GM20431 (cell line): ENCODE measurements around the gene ZFP69B.
"Not testable (repeated sequence)": the region's sequence is repeated elsewhere in the genome, so short reads cannot be mapped to it uniquely, and the experiment has no call there.

Source experiments
- in situ Hi-C: fragments of 300-500 bp; cut with MseI, MboI; formaldehyde crosslinking; loops from one replicate; pipeline ENCODE4 v1.15.0; 2020; ENCODE audit warnings: low sequenced_read_pairs; ENCODE audit not compliant: unreplicated experiment

The ZFP69B gene

DNA sequence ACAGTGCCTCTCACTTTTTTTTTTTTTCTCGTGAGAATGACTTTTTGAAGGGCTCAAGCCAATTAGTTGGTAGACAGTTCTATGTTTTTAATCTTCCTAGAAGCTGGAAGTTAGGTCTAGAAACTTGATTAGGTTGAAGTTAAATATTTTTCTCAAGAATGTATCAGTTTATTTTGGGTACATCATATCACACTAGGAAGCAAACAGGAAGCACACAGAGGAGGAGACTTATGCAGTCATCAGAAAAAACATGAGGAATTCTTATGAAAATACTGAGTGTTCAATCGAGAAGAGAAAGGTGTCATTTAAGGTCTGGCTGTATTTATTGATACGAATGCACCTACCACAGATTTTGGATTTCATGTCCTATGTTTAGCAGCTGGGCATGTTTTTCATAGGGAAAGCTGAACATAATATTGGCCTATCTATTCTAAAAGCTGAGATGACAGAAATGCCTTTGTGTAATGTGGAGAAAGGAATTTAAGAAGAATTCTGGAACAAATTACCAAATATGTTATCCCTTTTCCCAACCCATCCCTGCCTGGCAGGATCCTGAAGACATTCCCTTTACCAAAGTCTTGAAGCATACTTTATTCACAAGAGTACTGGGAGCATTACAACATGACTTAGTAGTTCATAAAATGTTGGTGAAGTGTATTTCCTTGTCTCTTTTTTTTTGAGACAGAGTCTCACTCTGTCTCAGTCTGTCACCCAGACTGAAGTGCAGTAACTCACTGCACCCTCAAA is 17.5 kb upstream of the ZFP69B start:
- in situ Hi-C loops, result no loop called here

GRCh38 chr1:40435471-40435870 is 14.8 kb upstream of the ZFP69B start:
- in situ Hi-C loops, result no loop called here

DNA sequence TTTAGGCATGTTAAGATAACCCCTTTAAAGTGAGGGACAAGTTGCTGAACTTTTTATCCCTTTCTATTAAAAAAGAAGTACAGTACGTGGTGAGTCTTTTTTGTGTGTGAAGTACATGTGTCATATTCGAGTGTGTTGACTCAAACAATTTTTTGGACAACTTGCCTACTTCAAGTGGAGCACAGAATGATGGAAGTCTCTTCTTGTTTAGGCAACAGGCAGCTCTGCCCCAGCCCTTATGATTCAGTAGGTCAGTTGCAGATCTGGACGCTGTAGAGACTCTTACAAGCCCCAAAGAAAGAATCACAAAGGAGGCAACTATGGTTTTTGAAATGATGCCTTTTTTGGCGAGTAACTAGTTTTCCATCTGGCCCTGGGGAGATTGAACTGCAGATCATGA is 14.4 kb upstream of the ZFP69B start:
- in situ Hi-C loops, result no loop called here

- in situ Hi-C loops, result no loop called here
These were observed 11.8 kb upstream of the ZFP69B start for GRCh38 chr1:40438391-40439015.

DNA sequence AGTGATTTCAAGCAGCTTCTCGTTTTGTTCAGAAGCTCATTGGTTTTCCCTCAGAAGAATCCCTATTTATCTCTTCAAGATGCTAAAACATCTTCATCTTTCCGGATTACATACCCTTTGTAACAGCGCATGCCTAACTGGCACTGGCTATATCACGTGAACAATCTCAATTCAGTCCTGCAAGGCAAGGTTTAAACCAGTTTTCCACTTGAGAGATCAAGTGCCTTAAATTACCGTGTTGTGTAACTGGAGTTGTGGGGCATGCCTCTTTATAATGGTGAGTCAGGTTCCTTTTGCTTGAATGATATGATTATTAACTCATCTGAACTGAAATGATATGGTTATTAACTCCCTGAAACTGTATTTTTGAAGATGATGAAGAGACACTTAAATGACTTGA is 11.0 kb upstream of the ZFP69B start:
- in situ Hi-C loops, result no loop called here

DNA sequence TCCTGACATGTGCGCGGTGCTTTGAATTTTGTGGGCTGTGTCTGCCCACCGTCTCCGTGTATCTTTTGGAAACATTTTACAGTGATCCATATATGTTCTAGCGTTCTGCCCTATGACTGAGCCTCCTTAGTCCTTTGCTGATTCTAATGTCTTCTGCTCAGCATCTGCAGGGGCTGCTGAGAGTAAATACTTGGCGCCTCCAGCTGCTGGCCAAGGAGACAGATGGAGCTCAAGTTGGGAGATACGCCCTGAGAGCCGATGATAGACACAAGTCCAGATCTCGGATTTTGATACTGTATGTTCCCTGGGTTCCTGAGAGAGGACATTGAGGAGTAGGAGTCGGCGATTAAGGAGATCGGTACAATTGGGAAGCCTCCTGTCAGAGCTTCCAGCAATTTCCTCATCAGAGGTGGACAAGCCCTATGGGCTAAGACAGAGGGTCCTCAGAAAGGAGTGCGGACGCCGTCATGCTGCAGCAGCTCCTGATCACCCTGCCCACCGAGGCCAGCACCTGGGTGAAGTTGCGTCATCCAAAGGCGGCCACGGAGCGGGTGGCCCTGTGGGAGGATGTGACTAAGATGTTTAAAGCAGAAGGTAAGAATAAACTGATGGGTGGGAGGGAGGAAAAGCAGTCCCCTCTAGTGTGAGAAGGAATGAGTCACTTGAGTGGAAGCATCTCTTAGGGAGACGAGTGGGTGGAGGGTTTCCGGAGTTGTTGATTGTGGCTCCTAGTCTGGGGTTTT is 390 bp downstream of the ZFP69B start:
- in situ Hi-C loops, result no loop called here

- in situ Hi-C loops, result no loop called here
These were observed 936 bp downstream of the ZFP69B start for GRCh38 chr1:40451238-40451585.

- in situ Hi-C loops, result no loop called here
These were observed 4.6 kb downstream of the ZFP69B start for GRCh38 chr1:40454873-40455272.

DNA sequence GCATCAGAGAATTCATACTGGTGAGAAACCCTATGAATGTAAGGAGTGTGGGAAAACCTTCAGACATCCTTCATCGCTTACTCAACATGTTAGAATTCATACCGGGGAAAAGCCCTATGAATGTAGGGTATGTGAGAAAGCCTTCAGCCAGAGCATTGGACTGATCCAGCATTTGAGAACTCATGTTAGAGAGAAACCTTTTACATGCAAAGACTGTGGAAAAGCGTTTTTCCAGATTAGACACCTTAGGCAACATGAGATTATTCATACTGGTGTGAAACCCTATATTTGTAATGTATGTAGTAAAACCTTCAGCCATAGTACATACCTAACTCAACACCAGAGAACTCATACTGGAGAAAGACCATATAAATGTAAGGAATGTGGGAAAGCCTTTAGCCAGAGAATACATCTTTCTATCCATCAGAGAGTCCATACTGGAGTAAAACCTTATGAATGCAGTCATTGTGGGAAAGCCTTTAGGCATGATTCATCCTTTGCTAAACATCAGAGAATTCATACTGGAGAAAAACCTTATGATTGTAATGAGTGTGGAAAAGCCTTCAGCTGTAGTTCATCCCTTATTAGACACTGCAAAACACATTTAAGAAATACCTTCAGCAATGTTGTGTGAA is 12.8 kb downstream of the ZFP69B start:
- in situ Hi-C loops, result no loop called here

DNA sequence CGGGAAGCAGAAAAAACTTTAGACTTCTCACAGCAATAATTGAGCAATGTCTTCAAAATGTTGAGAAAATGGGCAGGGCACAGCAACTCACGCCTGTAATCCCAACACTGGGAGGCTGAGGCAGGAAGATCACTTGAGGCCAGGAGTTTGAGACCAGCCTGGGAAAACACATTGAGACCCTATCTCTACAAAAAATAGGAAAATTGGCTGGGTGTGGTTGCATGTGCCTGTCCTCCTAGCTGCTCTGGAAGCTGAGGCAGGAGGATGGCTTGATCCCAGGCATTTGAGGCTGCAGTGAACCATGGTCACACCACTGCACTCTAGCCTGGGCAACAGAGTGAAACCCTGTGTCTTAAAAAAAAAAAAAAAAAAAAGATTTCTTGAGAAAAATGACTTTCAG is 19.1 kb downstream of the ZFP69B start:
- in situ Hi-C loops, result no loop called here

DNA sequence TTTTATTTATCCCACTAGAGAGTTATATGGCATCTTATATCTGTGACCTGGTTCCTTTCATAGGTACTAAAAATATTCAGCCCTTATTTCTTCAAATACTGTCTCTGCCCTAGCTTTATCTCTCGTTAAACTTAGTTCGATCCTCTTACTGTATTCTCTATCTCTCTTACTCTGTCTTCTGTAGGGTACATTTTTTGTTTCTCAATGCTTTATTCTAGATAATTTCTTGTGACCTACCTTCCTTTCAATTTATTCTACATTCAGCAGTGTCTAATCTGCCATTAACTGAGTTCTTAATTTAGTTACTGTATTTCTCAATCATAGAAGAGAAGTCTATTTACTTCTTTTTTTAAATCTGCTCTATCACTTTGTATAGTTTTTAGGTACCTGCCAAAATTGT is 25.0 kb downstream of the ZFP69B start:
- in situ Hi-C loops, result no loop called here

DNA sequence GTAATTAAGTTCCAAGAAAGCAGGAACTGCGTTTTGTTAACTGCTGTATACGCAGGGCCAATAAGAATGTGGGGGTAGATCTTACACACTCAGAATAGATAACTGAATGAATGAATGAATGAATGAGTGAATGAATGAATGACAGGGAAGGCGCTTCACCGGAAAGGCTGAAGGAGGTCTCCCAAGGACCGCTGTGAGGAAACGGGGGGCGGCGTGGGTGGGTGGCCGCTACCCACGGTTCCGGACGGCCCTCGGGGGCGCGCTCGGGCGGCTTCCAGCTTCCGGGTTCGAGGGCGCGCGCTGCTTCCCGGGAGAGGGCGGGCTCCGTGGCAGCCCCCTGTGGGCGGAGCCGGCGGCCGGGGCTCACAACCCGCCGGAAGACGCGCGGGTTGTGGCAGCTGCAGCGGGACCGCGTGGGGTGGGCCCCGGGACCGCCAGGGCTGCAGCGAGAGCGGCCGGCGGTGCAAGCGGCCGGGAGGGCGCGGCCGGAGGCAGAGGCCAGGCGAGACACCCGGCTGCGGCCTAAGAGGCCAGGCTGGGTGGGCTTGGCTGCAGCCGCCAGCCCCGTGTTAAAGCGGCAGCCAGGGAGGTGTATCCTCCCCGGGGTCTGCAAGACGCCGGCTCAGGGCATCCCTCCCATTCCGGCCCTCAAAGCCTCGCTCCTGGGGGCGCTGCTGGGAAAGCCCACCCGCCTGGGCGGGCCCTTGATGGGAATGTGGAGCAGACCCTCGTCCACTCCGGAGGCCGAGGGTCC is 26.8 kb downstream of the ZFP69B start, which contains the start of gene ZFP69:
ZFP69 (plus strand) TSS at position 367 of the 754 bp plus-strand sequence. CDS start 2,072 bp downstream, outside the sequence.
- in situ Hi-C loops, result no loop called here

- in situ Hi-C loops, result no loop called here
These were observed 27.4 kb downstream of the ZFP69B start for GRCh38 chr1:40477678-40478053.

DNA sequence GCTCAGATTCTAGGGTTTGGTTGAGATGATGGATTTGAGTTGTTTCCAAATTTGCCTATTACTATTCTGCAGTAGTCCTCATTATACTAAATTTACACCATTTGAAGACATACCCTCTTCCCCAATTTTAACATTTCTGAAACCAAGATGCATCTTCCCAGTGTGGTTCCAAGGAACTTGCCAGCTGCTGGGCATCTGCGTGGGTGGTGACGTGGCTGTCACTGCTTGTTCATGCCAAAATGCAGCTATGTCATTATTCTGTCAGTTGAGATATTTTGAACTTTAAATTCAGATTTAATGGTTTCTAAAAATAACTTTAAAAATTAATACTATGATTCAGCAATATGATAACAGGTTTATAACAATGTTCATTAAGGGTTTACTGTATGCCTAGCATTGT is 28.0 kb downstream of the ZFP69B start:
- in situ Hi-C loops, result no loop called here

DNA sequence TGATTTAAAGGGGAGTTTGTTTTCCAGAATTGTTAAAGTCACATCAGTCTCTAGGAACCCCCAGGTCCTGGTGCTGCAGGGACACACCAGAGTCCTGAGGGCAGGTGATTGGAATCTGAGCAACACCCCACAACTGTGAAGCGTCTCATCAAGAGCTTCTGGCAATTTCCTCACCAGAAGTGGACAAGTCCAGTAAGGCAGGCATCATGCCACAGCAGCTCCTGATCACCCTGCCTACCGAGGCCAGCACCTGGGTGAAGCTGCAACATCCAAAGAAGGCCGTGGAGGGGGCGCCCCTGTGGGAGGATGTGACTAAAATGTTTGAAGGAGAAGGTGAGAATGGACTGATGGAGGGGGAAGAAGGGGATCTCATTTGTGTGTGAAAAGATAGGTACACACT is 28.9 kb downstream of the ZFP69B start:
- in situ Hi-C loops, result no loop called here

DNA sequence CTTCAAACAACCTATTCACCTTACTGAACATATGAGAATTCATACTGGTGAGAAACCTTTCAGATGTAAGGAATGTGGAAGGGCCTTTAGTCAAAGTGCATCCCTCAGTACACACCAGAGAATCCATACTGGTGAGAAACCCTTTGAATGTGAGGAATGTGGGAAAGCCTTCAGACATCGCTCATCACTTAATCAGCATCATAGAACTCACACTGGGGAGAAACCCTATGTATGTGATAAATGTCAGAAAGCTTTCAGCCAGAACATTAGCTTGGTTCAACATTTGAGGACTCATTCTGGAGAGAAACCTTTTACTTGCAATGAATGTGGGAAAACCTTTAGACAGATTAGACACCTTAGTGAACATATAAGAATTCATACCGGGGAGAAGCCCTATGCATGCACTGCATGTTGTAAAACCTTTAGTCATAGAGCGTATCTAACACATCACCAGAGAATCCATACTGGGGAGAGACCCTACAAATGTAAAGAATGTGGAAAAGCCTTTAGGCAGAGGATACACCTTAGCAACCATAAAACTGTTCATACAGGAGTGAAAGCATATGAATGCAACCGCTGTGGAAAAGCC is 45.1 kb downstream of the ZFP69B start:
- in situ Hi-C loops, result no loop called here

DNA sequence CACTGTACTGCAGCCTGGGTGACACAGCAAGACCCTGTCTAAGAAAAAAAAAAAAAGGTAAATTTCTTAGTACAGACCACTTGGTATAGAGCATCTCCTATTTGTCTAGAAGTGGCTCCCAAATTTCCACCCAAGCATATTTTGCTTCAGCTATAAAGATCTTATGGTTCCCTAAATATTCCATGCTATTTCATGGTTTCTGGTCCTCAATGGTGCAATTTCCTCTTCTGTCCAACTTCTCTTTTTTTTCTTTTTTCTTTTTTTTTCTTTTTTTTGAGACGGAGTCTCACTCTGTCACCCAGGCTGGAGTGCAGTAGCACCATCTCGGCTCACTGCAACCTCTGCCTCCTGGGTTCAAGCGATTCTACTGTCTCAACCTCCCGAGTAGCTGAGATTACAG is 52.4 kb downstream of the ZFP69B start:
- in situ Hi-C loops, result not testable (repeated sequence)

DNA sequence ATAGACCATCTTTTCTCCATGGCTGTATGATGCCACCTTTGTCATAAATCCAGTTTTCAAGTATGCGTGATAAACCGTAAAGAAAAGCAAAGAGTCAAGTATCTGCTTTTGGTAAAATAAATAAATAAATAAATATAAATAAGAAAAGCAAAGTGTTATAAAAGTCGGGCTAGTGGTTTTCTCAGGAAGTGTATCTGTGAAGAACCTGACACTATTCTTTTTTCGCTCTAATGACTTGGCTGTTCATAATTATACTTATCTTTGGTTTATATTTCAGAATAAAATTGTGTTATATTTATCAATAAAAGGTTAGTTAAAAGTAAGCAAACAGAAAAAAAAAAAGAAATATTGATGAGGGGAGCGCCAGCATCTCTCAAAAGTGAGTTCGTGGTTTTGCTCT is 57.7 kb downstream of the ZFP69B start:
- in situ Hi-C loops, result no loop called here

- in situ Hi-C loops, result no loop called here
These were observed 58.4 kb downstream of the ZFP69B start, which contains the start of gene EXO5 for GRCh38 chr1:40508375-40509341. Gene EXO5 (plus strand): TSS chr1:40508767. CDS start chr1:40514545, 5,778 bp downstream.
